Coronary artery (tissue), 2 donors: Measurements from ENCODE around the gene NR2E3.

Experiments used
- DNase-seq: peaks from one replicate; pipeline ENCODE4 v3.0.0-alpha.2; 2017; ENCODE audit warnings: low spot score
- H3K27ac ChIP-seq, 2 donors: fragments of 200-600 bp; sonication (generic); one replicate each; pipeline ENCODE4 v1.5.1; 2016 to 2019
- H3K4me3 ChIP-seq: fragments of 200-600 bp; sonication (generic); 2 replicates; pipeline ENCODE4 v1.5.1; 2016; ENCODE audit warnings: mild to moderate bottlenecking, moderate library complexity
- TF ChIP-seq, protein P1 (sequence below): fragments of 200-600 bp; sonication (generic); IDR thresholded peaks from one replicate; pipeline ENCODE4 v1.5.1; 2019; ENCODE audit warnings: antibody characterized with exemption

The NR2E3 gene

DNA sequence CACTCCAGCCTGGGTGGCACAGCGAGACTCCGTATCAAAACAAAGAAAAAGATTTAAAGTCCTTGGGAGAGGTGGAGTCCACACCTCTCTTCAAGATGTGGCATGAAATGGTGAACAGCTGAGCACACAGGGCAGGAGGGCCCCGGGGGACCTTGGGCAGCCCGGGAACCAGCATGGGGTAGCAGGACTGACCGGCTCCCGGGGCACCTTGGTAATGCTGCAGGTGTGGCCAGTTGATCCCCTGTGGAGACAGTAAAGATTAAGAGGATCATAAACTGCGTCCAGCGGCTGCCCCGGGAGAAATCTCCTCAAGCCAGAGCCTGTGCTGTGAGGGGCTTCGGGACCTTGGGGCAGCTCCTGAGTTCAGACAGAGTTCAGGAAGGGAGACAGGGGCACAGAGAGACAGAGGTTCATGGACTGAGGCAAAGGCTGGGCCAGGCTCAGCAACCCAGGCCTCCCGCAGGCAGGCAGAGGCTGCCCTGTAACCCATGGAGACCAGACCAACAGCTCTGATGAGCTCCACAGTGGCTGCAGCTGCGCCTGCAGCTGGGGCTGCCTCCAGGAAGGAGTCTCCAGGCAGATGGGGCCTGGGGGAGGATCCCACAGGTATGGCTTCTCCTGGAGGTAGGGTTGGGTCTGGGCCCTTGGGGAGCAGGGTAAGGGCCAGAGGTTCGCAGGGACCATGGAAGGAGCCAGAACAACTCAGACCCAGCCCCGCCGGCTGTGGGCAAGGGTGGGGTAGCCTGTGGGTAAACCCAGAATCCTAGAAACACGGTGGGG lies at the start of gene NR2E3:
TSS of gene NR2E3 (plus strand) at position 299 of the 780 bp plus-strand sequence. CDS start at position 489, 190 bp downstream.
- no peak for DNase-seq
- H3K27ac ChIP-seq = no peak within 1 kb of the TSS

DNA sequence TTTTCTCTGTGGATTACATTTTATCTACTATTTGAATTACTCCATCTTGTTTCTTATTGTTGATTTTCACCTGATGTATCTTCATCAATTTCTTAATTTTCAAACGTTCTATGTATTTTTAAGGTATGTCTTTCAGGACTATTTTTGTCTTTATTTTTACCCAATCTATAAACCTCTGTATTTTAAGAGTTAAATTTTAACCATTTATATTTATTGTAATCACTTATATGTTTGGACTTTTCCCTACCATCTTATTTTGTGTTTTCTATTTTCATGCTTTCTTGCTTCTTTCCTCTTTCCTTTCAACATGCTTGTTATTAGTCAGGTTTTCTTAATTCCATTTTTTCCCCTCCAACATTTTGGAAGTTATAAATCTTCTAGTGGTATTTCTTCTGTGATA lies 49.5 kb upstream of the NR2E3 start:
- no peak overlapping the region for H3K4me3 ChIP-seq
- H3K27ac ChIP-seq = no peak overlapping the region
- TF ChIP-seq, protein P1, sequence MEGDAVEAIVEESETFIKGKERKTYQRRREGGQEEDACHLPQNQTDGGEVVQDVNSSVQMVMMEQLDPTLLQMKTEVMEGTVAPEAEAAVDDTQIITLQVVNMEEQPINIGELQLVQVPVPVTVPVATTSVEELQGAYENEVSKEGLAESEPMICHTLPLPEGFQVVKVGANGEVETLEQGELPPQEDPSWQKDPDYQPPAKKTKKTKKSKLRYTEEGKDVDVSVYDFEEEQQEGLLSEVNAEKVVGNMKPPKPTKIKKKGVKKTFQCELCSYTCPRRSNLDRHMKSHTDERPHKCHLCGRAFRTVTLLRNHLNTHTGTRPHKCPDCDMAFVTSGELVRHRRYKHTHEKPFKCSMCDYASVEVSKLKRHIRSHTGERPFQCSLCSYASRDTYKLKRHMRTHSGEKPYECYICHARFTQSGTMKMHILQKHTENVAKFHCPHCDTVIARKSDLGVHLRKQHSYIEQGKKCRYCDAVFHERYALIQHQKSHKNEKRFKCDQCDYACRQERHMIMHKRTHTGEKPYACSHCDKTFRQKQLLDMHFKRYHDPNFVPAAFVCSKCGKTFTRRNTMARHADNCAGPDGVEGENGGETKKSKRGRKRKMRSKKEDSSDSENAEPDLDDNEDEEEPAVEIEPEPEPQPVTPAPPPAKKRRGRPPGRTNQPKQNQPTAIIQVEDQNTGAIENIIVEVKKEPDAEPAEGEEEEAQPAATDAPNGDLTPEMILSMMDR = no peak
- DNase-seq = no peak

More for the DNA sequence above, at the start of gene NR2E3:
- TF ChIP-seq, protein P1 = no peak
- no peak within 1 kb of the TSS for H3K4me3 ChIP-seq

DNA sequence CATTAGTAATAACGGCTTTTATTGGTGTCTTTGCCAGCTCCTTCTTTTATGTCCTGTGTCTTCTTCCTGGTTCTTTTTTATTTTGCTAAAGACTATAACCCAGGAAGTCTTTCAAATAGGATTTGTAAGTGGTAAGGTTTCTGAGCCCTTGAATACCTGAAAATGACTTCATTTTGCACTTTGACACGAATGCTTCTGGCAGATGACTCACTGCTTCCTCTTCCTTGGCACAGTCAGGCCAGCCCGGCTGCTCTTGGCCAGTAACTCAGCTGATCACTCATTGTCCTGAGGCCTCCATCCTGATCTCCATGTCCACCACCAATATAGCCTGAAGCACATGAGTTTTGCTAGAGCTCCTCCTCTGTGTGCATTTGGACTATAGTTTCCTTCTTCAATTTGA lies 48.7 kb upstream of the NR2E3 start:
- no peak overlapping the region for H3K27ac ChIP-seq
- DNase-seq = no peak
- H3K4me3 ChIP-seq = no peak overlapping the region
- TF ChIP-seq, protein P1 = no peak

DNA sequence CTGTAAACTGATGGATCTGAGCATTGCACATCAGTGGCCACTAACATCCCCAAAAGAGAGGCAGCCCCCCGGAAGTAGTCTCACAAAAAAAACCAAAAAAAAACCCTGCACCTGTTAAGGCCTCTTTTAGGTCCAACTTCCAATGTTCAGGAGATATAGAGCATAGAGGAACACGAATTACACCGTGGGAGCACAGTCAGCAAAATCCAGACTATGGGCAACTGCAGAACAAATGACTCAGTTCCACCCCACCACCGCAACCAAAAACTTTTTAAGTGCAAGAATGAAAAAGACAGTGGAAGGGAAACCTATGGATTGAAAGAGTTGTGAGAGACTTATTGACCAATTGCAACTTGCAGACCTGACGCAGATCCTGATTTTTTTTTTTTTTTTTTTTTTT lies 42.2 kb upstream of the NR2E3 start:
- no peak overlapping the region for H3K4me3 ChIP-seq
- no peak overlapping the region for H3K27ac ChIP-seq
- TF ChIP-seq, protein P1 = no peak
- DNase-seq = no peak

DNA sequence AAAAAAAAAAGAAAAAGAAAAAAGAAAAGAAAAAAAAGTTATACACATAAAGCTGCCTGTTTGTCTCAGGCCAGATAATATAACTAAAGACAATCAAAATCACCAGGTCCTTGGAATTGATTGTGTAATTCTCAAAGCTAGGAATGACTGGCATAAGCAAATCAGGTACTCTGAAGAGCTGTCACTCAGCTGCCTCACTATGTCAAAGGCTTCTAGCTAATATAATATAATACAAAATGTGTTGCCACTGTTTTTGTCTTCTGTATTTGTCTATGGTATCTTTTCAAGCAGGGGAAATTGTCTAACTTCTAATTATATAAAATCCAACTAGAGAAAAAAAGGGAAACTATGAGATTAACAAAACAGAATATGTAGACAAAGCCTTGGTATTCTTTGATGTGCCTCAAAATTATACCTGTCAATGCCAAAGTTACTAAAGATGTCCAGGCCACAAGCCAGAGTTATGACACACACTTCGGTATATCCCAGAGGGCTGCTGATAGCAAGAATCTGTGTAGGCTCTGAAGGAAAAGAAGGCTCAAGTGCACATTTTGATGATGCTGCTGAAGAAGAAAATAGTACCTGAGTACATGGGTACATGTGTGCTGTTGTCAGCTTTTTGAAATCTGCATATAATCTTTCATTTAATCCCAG lies 37.0 kb upstream of the NR2E3 start:
- Histone ChIP-seq H3K4me3 (no peak overlapping the region), H3K27ac (no peak overlapping the region)
- no peak for DNase-seq
- TF ChIP-seq, protein P1 = no peak

DNA sequence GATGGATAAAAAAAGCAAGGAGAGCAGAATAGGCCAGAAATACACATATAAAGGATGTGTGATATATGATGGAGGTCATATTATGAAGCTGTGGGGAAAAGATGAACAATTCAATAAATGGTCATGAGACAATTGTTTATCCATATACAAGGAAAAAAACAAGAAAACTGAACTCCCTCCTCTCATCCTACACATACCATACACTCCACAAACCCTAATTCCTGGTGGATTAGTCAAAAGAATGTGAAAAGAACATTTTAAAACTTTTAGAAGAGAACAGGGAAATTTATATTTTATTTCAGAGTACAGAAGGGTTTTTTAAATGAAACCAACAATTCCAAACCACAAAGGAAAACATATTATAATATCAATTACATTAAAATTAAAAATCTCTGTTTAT lies 34.5 kb upstream of the NR2E3 start:
- no peak for DNase-seq
- TF ChIP-seq, protein P1 = no peak
- no peak overlapping the region for H3K27ac ChIP-seq
- no peak overlapping the region for H3K4me3 ChIP-seq

DNA sequence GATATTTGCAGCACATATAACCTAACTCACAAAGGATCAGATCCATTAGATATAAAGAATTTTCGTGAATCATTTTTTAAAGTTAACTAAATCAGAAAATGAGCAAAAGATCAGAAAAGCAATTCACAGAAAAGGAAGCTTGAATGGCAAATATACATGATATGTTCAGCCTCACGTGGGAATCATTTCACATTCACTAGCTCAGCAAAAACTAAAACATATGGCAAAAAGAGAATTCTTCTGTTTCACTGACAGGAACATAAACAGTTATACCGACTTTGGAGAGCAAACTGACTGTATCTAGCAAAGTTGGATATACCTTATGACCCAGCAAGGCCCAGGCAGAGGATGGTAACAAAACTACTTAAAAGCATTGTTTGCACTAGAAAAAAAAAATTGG lies 34.0 kb upstream of the NR2E3 start:
- no peak for DNase-seq
- TF ChIP-seq, protein P1 = no peak
- no peak overlapping the region for H3K27ac ChIP-seq
- H3K4me3 ChIP-seq = no peak overlapping the region
